DND-41 (cell line): ENCODE measurements around the gene FLOT1.

Source experiments
- ATAC-seq: fragments of 200-7000 bp; cut with Tn5 transposase; 3 replicates; pipeline ENCODE4 v1.9.1; 2021; ENCODE audit warnings: low read depth; ENCODE audit not compliant: insufficient read depth
- DNase-seq: peaks from one replicate; pipeline ENCODE4 v3.0.0-alpha.2; 2020
- H2AFZ ChIP-seq: 2 replicates; pipeline ENCODE4 v1.6.0; 2012; ENCODE audit warnings: low read depth, low read length
- H3K27ac ChIP-seq: 2 replicates; pipeline ENCODE4 v1.5.1; 2012; ENCODE audit warnings: low read length, inconsistent platforms
- H3K27me3 ChIP-seq: fragments of 200-600 bp; sonication (generic); 2 replicates; pipeline ENCODE4 v1.6.0; 2012; ENCODE audit warnings: low read length, mild to moderate bottlenecking, inconsistent platforms; ENCODE audit not compliant: insufficient read depth, poor library complexity
- H3K36me3 ChIP-seq: 2 replicates; pipeline ENCODE4 v1.5.1; 2012; ENCODE audit warnings: low read length, inconsistent platforms; ENCODE audit not compliant: insufficient read depth
- H3K4me1 ChIP-seq: 2 replicates; pipeline ENCODE4 v1.5.1; 2012; ENCODE audit warnings: mild to moderate bottlenecking, low read length; ENCODE audit not compliant: insufficient read depth
- H3K4me2 ChIP-seq: 2 replicates; pipeline ENCODE4 v1.6.0; 2012; ENCODE audit warnings: mild to moderate bottlenecking, moderate library complexity, low read length, inconsistent platforms; ENCODE audit not compliant: insufficient read depth
- H3K4me3 ChIP-seq, 2 experiments: fragments of 200-600 bp in 1 of 2; shearing (Covaris generic) in 1 of 2; 2 replicates each; pipeline ENCODE4 v1.5.1; 2012 to 2016; ENCODE audit warnings: inconsistent platforms in 2 of 2, low read length in 2 of 2, mild to moderate bottlenecking in 2 of 2, low read depth in 1 of 2, moderate library complexity in 1 of 2
- H3K79me2 ChIP-seq: 2 replicates; pipeline ENCODE4 v1.6.0; 2012; ENCODE audit warnings: low read length, inconsistent platforms; ENCODE audit not compliant: insufficient read depth
- H3K9ac ChIP-seq: 2 replicates; pipeline ENCODE4 v1.6.0; 2012; ENCODE audit warnings: low read depth, mild to moderate bottlenecking, inconsistent platforms, low read length, moderate library complexity
- H3K9me3 ChIP-seq: 2 replicates; pipeline ENCODE4 v1.5.1; 2012; ENCODE audit warnings: low read length, moderate library complexity, mild to moderate bottlenecking, inconsistent platforms; ENCODE audit not compliant: insufficient read depth, severe bottlenecking
- H4K20me1 ChIP-seq: 2 replicates; pipeline ENCODE4 v1.6.0; 2012; ENCODE audit warnings: low read length; ENCODE audit not compliant: insufficient read depth
- EZH2 ChIP-seq: IDR thresholded peaks from 3 replicates; pipeline ENCODE4 v1.6.1; 2012; ENCODE audit warnings: borderline replicate concordance, low read depth, mild to moderate bottlenecking, moderate library complexity, low read length, inconsistent platforms; ENCODE audit not compliant: severe bottlenecking
- TF ChIP-seq, protein P1 (sequence below): IDR thresholded peaks from 2 replicates; pipeline ENCODE4 v1.5.1; 2012; ENCODE audit warnings: borderline replicate concordance, low read length, moderate library complexity, mild to moderate bottlenecking; ENCODE audit not compliant: poor library complexity, severe bottlenecking; ENCODE audit errors: extremely low read depth

Gene FLOT1

DNA sequence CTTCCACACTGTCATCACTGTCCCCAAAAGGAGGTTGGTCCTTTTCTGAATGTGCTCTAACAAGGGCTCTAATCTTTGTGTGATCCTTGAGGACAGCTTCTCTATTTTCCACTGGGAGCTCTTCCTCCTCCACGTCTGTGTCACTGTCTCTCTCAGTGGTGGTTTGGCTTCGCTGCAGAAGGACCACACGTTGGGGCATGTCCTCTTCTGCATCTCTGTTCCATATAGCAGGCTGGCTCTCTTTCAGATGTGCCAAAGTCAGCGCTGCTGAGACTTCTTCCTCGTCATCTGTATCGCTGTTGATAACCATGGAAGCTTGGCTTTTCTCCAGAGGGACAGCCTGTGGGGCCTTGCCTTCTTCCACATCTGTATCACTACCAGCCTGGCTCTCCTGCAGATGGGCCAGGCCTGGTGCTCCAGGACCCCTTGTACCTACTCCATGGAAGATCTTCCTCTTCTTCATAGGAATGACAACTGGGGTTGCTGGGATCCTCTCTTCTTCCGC is 30.0 kb downstream of the FLOT1 start:
- no peak overlapping the region for H3K4me3 ChIP-seq
- no peaks in the 10 kb centered on the region for H3K27me3 ChIP-seq
- H4K20me1 ChIP-seq: no peaks in the 10 kb centered on the region
- H3K9me3 ChIP-seq: no peaks in the 10 kb centered on the region
- TF ChIP-seq, protein P1, sequence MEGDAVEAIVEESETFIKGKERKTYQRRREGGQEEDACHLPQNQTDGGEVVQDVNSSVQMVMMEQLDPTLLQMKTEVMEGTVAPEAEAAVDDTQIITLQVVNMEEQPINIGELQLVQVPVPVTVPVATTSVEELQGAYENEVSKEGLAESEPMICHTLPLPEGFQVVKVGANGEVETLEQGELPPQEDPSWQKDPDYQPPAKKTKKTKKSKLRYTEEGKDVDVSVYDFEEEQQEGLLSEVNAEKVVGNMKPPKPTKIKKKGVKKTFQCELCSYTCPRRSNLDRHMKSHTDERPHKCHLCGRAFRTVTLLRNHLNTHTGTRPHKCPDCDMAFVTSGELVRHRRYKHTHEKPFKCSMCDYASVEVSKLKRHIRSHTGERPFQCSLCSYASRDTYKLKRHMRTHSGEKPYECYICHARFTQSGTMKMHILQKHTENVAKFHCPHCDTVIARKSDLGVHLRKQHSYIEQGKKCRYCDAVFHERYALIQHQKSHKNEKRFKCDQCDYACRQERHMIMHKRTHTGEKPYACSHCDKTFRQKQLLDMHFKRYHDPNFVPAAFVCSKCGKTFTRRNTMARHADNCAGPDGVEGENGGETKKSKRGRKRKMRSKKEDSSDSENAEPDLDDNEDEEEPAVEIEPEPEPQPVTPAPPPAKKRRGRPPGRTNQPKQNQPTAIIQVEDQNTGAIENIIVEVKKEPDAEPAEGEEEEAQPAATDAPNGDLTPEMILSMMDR: no peak
- no peak for TF ChIP-seq EZH2
- DNase-seq (no peak), ATAC-seq (no peak)
- peaks cover 12% of the 10 kb centered on the region for H3K4me1 ChIP-seq
- no peak overlapping the region for H3K4me2 ChIP-seq
- peaks cover 63% of the 10 kb centered on the region for H3K36me3 ChIP-seq
- H2AFZ ChIP-seq: no peak overlapping the region
- no peak overlapping the region; the same call in 1 of the 2 replicates for H3K27ac ChIP-seq
- H3K9ac ChIP-seq: no peak overlapping the region
- peaks cover 13% of the 10 kb centered on the region for H3K79me2 ChIP-seq

DNA sequence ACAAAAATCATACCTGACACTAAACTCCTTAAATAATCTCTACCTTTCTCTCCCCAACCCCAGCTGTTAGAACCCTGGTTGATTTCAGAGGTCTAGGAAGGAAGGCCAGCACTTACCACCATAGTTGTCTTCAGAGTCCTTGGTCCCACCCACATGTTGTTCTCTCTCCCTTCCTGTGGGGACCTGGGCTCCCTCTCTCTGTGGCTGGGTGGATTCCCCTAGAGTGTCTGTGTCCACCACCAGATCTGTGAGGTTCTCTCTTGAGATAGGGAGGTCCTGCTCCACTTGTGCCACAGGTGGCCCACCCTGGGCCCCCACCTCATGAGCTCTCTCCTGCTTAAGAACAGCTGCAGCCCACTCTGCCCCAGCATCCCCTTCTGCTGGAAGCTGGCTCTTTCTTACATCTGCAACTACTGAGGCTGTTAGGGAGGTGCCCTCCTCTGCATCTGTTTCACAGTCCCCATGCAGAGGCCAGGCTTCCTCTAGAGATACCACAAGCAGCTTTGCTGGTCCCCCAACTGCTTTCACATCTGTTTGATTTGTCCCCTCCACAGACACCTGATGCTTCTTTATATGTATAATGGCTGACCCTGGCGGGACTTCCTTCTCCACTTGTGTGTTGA is 30.6 kb downstream of the FLOT1 start:
- Histone ChIP-seq H3K27me3 (no peaks in the 10 kb centered on the region), H3K79me2 (peaks cover 11% of the 10 kb centered on the region), H3K36me3 (peaks cover 69% of the 10 kb centered on the region), H3K27ac (no peak overlapping the region; the same call in 1 of the 2 replicates), H3K9ac (0 out of 2 replicates have a peak overlapping the region, but pooled peaks have one; percentile 7), H3K4me3 (no peak overlapping the region), H4K20me1 (no peaks in the 10 kb centered on the region), H3K4me1 (peaks cover 12% of the 10 kb centered on the region), H2AFZ (no peak overlapping the region), H3K4me2 (no peak overlapping the region), H3K9me3 (no peaks in the 10 kb centered on the region)
- DNase-seq: peak; percentile 46
- ATAC-seq: peak; percentile 61
- TF ChIP-seq, protein P1: no peak
- TF ChIP-seq EZH2: no peak

DNA sequence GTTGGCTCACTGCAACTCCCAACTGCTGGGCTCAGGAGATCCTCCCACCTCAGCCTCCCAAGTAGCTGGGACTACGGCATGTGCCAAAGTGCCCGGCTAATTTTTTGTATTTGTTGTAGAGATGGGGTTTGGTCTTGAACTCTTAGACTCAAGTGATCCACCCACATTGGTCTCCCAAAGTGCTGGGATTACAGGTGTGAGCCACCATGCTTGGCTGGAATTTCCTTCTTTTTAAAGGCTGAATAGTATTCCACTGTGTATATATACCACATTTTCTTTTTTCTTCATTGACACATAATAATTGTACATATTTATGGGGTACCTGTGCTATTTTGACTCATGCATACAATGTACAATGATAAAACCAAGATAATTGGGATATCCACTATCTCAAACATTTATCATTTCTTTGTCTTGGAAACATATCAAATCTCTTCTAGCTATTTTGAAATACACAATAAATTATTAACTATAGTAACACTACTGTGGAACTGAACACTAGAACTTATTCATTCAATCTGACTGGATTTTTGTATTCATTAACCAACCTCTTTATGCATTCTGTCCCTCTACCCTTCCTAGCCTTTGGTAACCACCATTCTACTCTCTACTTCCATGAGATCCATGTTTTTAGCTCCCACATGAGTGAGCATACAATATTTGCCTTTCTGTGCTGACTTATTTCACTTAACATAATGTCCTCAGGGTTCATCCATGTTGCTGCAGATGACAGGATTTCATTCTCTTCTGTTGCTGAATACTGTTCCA is 33.2 kb downstream of the FLOT1 start:
- ATAC-seq: no peak
- no peak overlapping the region for H3K4me2 ChIP-seq

More for the DNA sequence above, 33.2 kb downstream of the FLOT1 start:
- Histone ChIP-seq H3K4me1 (no peaks in the 10 kb centered on the region), H2AFZ (no peak overlapping the region), H3K9ac (no peak overlapping the region), H4K20me1 (no peaks in the 10 kb centered on the region), H3K36me3 (peaks cover 78% of the 10 kb centered on the region), H3K79me2 (no peaks in the 10 kb centered on the region), H3K4me3 (no peak overlapping the region), H3K27ac (no peak overlapping the region), H3K27me3 (no peaks in the 10 kb centered on the region), H3K9me3 (no peaks in the 10 kb centered on the region)
- TF ChIP-seq, protein P1: no peak
- TF ChIP-seq EZH2: no peak
- DNase-seq: no peak
